ENCODE measurements around the gene INCA1. TPM values are rescaled to one million over a fixed set of nuclear protein-coding genes. Genes with fewer than 3 reads are reported as not detected.
A peak's percentile ranks its signal among the peaks of the same experiment; 100 is the strongest.

Gene INCA1
- total and polyA plus RNA-seq, 2 of the 13 experiments (the other 11 are each of a cell fraction or from before 2014, with no cell fraction given): 0.93 to 2.6 TPM

GRCh38 chr17:4948166-4948930 is 49.0 kb downstream of the INCA1 start, which contains the start of gene PFN1 (continued):
- TF ChIP-seq SYNCRIP (IDR thresholded peaks at IDR 0.05; ENCODE audit: insufficient read depth, low read depth, low read length) (no peak), GRHL1 (CRISPR knock-in tag; conservative IDR thresholded peaks at IDR 0.05) (no peak), HOMEZ (CRISPR knock-in tag; IDR thresholded peaks at IDR 0.05; ENCODE audit: low read depth) (no peak), HOXD1 (CRISPR knock-in tag; IDR thresholded peaks at IDR 0.05) (peak; percentile 75), ZGPAT (CRISPR knock-in tag; IDR thresholded peaks at IDR 0.05) (peak; percentile 72; the same call in 1 of the 2 replicates), ZNF607 (CRISPR knock-in tag; IDR thresholded peaks at IDR 0.05; ENCODE audit: borderline replicate concordance) (peak; percentile 91), CEBPB (IDR thresholded peaks at IDR 0.05; ENCODE audit: borderline replicate concordance, low read depth, low read length) (peak; percentile 89), CREBL2 (CRISPR knock-in tag; IDR thresholded peaks at IDR 0.05; ENCODE audit: borderline replicate concordance) (no peak), ATF6 (CRISPR knock-in tag; conservative IDR thresholded peaks at IDR 0.05) (no peak), ELF3 (CRISPR knock-in tag; IDR thresholded peaks at IDR 0.05) (peak; percentile 87), MEIS1 (CRISPR knock-in tag; IDR thresholded peaks at IDR 0.05; ENCODE audit: borderline replicate concordance) (peak; percentile 71; the same call in 1 of the 2 replicates), GATA4 (IDR thresholded peaks at IDR 0.05; ENCODE audit: borderline replicate concordance, low read depth) (peak; percentile 66; the same call in 1 of the 2 replicates), KDM2A (CRISPR knock-in tag; IDR thresholded peaks at IDR 0.05; ENCODE audit: borderline replicate concordance, low read depth) (peak; percentile 60), ZBTB21 (CRISPR knock-in tag; IDR thresholded peaks at IDR 0.05) (no peak), NR0B2 (CRISPR knock-in tag; IDR thresholded peaks at IDR 0.05) (no peak; the same call in 1 of the 2 replicates), GABPB1 (CRISPR knock-in tag; IDR thresholded peaks at IDR 0.05) (peak; percentile 53; the same call in 1 of the 2 replicates), FOXO4 (CRISPR knock-in tag; conservative IDR thresholded peaks at IDR 0.05) (no peak), PHF5A (CRISPR knock-in tag; IDR thresholded peaks at IDR 0.05; ENCODE audit: low read depth, unreplicated experiment) (no peak), U2AF1 (optimal IDR thresholded peaks at IDR 0.05; ENCODE audit: low read depth, low read length) (no peak)

Data from HepG2 (cell line).